K562 (cell line): Measurements from ENCODE around the gene UNC45B.

Experiments used
- CBFA2T2 ChIP-seq: fragments of 450-650 bp; conservative IDR thresholded peaks from 2 replicates; pipeline ENCODE4 v1.6.1; 2017; ENCODE audit warnings: mild to moderate bottlenecking
- CHD2 ChIP-seq: IDR thresholded peaks from 2 replicates; pipeline ENCODE4 v1.6.1; 2011; ENCODE audit warnings: low read depth, low read length
- HDAC2 ChIP-seq: fragments of 450-650 bp; IDR thresholded peaks from 2 replicates; pipeline ENCODE4 v1.6.1; 2016; ENCODE audit warnings: mild to moderate bottlenecking
- KLF10 ChIP-seq: fragments of 250-450 bp; sonication (Bioruptor Pico); IDR thresholded peaks from 2 replicates; pipeline ENCODE4 v1.6.1; 2021; ENCODE audit warnings: matching md5 sums
- L3MBTL2 ChIP-seq: fragments of 450-650 bp; IDR thresholded peaks from 2 replicates; pipeline ENCODE4 v1.6.1; 2016; ENCODE audit warnings: mild to moderate bottlenecking, moderate library complexity
- POLR2AphosphoS5 ChIP-seq: IDR thresholded peaks from 2 replicates; pipeline ENCODE4 v1.6.1; 2011; ENCODE audit warnings: mild to moderate bottlenecking, low read depth, low read length, moderate library complexity; ENCODE audit not compliant: control insufficient read depth, insufficient read depth
- RBBP5 ChIP-seq: fragments of 200-600 bp; sonication (generic); IDR thresholded peaks from 2 replicates; pipeline ENCODE4 v1.6.1; 2012; ENCODE audit warnings: borderline replicate concordance, mild to moderate bottlenecking, low read length, control low read depth, inconsistent platforms; ENCODE audit not compliant: insufficient read depth, poor library complexity, severe bottlenecking
- SRF ChIP-seq, 2 experiments: fragments of 250-450, 450-650 bp in 1 of 2; sonication (Bioruptor Pico) in 1 of 2; sonication (generic) in 1 of 2; formaldehyde crosslinking; IDR thresholded peaks; 2 replicates each; pipeline versions ENCODE4 v1.5.0 to v1.5.1; 2020 to 2022; ENCODE audit warnings: mild to moderate bottlenecking in 1 of 2, missing genetic modification reagents in 1 of 2
- STAT5A ChIP-seq: IDR thresholded peaks from 2 replicates; pipeline ENCODE4 v1.6.1; 2012; ENCODE audit warnings: low read length, inconsistent platforms, borderline replicate concordance
- TEAD2 ChIP-seq: fragments of 450-650 bp; IDR thresholded peaks from 2 replicates; pipeline ENCODE4 v1.6.1; 2016; ENCODE audit warnings: missing genetic modification characterization, control low read depth, missing compliant biosample characterization
- ZNF766 ChIP-seq: fragments of 200-800 bp; sonication (Bioruptor generic); conservative IDR thresholded peaks from 2 replicates; pipeline ENCODE4 v1.6.1; 2016; ENCODE audit warnings: missing genetic modification characterization, missing compliant biosample characterization
- TF ChIP-seq, protein P1 (sequence below), 3 experiments: IDR thresholded peaks in 2 of 3; conservative IDR thresholded peaks in 1 of 3; 2 replicates each; pipeline ENCODE4 v1.5.1; 2011 to 2012; ENCODE audit warnings: low read length in 3 of 3, mild to moderate bottlenecking in 3 of 3, control low read depth in 2 of 3, improper control_type of control experiment in 1 of 3, inconsistent platforms in 1 of 3, low read depth in 1 of 3, mixed read lengths in 1 of 3, moderate library complexity in 1 of 3; ENCODE audit not compliant: insufficient read depth in 2 of 3
- TF ChIP-seq, protein P2 (sequence below): sonication (generic); formaldehyde crosslinking; IDR thresholded peaks from 2 replicates; pipeline ENCODE4 v1.8.1; 2023; ENCODE audit warnings: mild to moderate bottlenecking, missing genetic modification reagents
- TF ChIP-seq, protein P3 (sequence below), 2 experiments: fragments of 450-650 bp; formaldehyde crosslinking in 1 of 2; IDR thresholded peaks; 2 replicates each; pipeline versions ENCODE4 v1.4.0 to v1.6.1; 2014 to 2020; ENCODE audit warnings: mild to moderate bottlenecking in 2 of 2, borderline replicate concordance in 1 of 2, low read depth in 1 of 2

DNA sequence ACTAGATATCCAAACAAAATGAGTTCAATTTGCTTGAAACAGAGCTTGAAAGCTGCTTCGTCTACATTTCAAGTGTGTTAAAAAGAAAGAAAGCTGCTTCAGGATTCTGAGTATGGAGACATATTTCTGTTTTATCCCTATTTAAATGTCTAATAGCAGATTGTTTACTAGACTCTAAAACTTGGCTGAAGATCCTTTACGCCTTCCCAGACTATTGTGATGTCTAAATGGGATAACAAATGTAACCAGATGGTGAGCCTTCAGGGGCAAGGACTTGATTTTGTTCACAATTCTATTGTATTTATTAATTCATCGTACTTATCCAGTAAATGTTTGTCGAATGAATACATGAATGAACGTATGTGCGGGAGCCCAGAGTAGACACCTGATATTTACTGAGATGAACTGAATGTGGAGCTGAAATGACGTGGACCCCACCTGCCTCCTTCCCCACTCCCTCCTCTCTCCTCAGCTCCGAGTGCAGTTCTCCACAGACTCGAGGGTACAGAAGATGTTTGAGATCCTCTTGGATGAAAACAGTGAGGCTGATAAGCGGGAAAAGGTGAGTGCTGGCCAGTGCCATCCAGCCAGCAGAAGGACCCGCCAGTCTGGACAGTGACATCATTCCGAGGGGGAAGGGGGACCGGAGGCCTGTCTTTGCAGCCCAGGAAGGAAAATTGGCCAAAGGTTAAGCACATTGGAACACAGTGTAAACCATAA lies 5.0 kb downstream of the UNC45B start:
- no peak for TF ChIP-seq SRF (CRISPR knock-in tag; IDR thresholded peaks at IDR 0.05)
- TF ChIP-seq, protein P1, sequence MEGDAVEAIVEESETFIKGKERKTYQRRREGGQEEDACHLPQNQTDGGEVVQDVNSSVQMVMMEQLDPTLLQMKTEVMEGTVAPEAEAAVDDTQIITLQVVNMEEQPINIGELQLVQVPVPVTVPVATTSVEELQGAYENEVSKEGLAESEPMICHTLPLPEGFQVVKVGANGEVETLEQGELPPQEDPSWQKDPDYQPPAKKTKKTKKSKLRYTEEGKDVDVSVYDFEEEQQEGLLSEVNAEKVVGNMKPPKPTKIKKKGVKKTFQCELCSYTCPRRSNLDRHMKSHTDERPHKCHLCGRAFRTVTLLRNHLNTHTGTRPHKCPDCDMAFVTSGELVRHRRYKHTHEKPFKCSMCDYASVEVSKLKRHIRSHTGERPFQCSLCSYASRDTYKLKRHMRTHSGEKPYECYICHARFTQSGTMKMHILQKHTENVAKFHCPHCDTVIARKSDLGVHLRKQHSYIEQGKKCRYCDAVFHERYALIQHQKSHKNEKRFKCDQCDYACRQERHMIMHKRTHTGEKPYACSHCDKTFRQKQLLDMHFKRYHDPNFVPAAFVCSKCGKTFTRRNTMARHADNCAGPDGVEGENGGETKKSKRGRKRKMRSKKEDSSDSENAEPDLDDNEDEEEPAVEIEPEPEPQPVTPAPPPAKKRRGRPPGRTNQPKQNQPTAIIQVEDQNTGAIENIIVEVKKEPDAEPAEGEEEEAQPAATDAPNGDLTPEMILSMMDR (IDR thresholded peaks at IDR 0.05 in 2 of 3, conservative IDR thresholded peaks at IDR 0.05 in 1 of 3; ENCODE audit: insufficient read depth in 2 of 3, low read depth in 1 of 3, low read length in 3 of 3): no peak
- no peak for TF ChIP-seq STAT5A
- TF ChIP-seq CBFA2T2: no peak
- TF ChIP-seq KLF10 (CRISPR knock-in tag): no peak
- TF ChIP-seq POLR2AphosphoS5: no peak
- no peak for TF ChIP-seq HDAC2
- no peak for TF ChIP-seq CHD2
- no peak for TF ChIP-seq ZNF766 (CRISPR knock-in tag)
- TF ChIP-seq, protein P2, sequence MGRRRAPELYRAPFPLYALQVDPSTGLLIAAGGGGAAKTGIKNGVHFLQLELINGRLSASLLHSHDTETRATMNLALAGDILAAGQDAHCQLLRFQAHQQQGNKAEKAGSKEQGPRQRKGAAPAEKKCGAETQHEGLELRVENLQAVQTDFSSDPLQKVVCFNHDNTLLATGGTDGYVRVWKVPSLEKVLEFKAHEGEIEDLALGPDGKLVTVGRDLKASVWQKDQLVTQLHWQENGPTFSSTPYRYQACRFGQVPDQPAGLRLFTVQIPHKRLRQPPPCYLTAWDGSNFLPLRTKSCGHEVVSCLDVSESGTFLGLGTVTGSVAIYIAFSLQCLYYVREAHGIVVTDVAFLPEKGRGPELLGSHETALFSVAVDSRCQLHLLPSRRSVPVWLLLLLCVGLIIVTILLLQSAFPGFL: no peak
- no peak for TF ChIP-seq L3MBTL2
- TF ChIP-seq, protein P3, sequence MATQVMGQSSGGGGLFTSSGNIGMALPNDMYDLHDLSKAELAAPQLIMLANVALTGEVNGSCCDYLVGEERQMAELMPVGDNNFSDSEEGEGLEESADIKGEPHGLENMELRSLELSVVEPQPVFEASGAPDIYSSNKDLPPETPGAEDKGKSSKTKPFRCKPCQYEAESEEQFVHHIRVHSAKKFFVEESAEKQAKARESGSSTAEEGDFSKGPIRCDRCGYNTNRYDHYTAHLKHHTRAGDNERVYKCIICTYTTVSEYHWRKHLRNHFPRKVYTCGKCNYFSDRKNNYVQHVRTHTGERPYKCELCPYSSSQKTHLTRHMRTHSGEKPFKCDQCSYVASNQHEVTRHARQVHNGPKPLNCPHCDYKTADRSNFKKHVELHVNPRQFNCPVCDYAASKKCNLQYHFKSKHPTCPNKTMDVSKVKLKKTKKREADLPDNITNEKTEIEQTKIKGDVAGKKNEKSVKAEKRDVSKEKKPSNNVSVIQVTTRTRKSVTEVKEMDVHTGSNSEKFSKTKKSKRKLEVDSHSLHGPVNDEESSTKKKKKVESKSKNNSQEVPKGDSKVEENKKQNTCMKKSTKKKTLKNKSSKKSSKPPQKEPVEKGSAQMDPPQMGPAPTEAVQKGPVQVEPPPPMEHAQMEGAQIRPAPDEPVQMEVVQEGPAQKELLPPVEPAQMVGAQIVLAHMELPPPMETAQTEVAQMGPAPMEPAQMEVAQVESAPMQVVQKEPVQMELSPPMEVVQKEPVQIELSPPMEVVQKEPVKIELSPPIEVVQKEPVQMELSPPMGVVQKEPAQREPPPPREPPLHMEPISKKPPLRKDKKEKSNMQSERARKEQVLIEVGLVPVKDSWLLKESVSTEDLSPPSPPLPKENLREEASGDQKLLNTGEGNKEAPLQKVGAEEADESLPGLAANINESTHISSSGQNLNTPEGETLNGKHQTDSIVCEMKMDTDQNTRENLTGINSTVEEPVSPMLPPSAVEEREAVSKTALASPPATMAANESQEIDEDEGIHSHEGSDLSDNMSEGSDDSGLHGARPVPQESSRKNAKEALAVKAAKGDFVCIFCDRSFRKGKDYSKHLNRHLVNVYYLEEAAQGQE (IDR thresholded peaks at IDR 0.05; ENCODE audit: borderline replicate concordance): no peak
- TF ChIP-seq, protein P3 (CRISPR knock-in tag; IDR thresholded peaks at IDR 0.05; ENCODE audit: low read depth): no peak
- TF ChIP-seq RBBP5: no peak
- no peak for TF ChIP-seq TEAD2 (tag)
